ENCODE data around the gene GLMN.
"Not testable (repeated sequence)": the region's sequence is repeated elsewhere in the genome, so short reads cannot be mapped to it uniquely, and the experiment has no call there.

GLMN gene

DNA sequence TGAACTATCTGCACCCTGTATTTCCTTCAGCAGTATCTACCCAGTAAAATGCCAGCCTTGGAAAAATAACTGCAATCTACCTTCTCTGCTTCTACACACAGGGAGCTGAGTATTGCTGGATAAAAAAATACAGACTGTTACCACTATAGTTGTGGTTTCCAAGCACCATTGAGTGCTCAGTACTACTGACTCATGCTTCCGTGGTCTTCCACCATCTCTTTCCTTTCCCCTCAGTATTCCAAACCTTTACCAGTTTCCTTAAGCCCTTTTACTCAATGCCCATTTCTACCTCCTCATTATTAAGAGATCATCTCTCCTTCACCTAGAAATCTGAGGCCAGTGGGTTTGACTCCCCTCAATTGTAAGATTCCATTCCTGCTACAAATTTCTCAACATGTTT lies 23.8 kb downstream of the GLMN start:
- in situ Hi-C loops (cut with HindIII; ENCODE audit: low sequenced_read_pairs), result loop anchor here (25.0 kb wide), 2 partner anchors 288 to 763 kb away; partner anchors contain the start of gene CDC7
- H3K4me3 ChIP-seq (ENCODE audit: low read depth, low read length), result no peak overlapping the region
- TF ChIP-seq, protein P1, sequence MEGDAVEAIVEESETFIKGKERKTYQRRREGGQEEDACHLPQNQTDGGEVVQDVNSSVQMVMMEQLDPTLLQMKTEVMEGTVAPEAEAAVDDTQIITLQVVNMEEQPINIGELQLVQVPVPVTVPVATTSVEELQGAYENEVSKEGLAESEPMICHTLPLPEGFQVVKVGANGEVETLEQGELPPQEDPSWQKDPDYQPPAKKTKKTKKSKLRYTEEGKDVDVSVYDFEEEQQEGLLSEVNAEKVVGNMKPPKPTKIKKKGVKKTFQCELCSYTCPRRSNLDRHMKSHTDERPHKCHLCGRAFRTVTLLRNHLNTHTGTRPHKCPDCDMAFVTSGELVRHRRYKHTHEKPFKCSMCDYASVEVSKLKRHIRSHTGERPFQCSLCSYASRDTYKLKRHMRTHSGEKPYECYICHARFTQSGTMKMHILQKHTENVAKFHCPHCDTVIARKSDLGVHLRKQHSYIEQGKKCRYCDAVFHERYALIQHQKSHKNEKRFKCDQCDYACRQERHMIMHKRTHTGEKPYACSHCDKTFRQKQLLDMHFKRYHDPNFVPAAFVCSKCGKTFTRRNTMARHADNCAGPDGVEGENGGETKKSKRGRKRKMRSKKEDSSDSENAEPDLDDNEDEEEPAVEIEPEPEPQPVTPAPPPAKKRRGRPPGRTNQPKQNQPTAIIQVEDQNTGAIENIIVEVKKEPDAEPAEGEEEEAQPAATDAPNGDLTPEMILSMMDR (IDR thresholded peaks at IDR 0.05; ENCODE audit: low read depth, low read length, missing control alignments), result no peak
- no peak for DNase-seq (ENCODE audit: low read depth)

DNA sequence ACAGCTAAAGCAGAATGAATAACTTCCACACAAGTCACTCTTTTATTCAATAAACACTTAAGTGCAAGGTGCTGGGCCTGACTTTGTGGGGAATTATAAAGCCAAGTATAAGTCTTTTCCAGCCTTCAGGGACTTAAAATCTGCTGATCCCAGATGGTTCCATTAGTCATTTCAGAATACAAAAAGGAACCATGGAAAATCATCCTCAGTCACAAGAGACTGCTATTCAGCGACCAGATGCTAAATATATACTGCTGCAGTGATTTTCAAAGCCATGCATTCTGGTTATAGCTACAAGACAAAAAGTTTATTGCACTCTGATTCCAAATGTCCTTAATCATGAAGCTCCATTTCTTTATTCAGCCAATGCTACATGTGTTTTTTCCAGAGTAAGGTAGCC lies 25.7 kb downstream of the GLMN start:
- TF ChIP-seq, protein P1 (IDR thresholded peaks at IDR 0.05; ENCODE audit: low read depth, low read length, missing control alignments), result no peak
- in situ Hi-C loops (cut with HindIII; ENCODE audit: low sequenced_read_pairs), result no loop called here
- no peak overlapping the region for H3K4me3 ChIP-seq (ENCODE audit: low read depth, low read length)
- DNase-seq (ENCODE audit: low read depth), result no peak

DNA sequence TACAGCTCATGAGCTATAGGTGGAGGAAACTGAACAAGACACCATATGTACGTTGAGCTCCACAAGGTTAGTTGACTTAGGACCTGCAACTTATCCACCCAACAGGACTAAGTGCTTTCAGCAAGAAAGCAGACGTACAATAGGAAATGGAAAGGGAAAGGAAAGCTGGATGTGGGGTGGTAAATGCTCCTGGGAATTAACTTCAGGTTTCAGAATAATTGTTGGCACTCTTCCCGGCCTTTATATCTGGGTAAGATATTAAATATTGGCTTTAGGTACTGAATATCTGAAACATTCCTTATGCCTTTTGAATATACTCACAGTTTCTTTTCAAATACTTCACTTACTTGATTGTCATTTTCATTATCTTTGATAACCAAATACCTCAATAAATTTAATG lies 36.3 kb downstream of the GLMN start:
- in situ Hi-C loops (cut with HindIII; ENCODE audit: low sequenced_read_pairs), result no loop called here
- H3K4me3 ChIP-seq (ENCODE audit: low read depth, low read length), result no peak overlapping the region
- TF ChIP-seq, protein P1 (IDR thresholded peaks at IDR 0.05; ENCODE audit: low read depth, low read length, missing control alignments), result no peak
- DNase-seq (ENCODE audit: low read depth), result no peak

DNA sequence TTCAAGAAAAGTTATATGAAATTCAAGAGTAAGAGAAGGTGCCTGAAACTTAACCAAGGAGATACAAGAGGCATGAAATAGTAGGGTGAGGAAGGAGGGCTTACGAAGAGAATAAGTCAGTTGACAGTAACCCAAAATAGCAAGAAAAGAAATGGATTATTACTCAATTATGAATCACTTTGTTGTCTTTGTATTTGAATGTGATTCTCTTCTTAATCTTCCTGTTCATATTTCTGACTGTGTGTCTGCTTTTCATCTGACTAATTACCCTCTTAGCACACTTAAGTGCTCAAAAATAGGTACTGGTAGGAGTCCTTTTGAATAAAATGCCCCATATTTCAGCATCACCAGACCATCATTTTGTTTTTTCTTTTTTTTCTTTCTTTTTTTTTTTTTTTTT lies 39.4 kb downstream of the GLMN start:
- H3K4me3 ChIP-seq (ENCODE audit: low read depth, low read length), result no peak overlapping the region
- no peak for DNase-seq (ENCODE audit: low read depth)
- TF ChIP-seq, protein P1 (IDR thresholded peaks at IDR 0.05; ENCODE audit: low read depth, low read length, missing control alignments), result no peak
- in situ Hi-C loops (cut with HindIII; ENCODE audit: low sequenced_read_pairs), result no loop called here

DNA sequence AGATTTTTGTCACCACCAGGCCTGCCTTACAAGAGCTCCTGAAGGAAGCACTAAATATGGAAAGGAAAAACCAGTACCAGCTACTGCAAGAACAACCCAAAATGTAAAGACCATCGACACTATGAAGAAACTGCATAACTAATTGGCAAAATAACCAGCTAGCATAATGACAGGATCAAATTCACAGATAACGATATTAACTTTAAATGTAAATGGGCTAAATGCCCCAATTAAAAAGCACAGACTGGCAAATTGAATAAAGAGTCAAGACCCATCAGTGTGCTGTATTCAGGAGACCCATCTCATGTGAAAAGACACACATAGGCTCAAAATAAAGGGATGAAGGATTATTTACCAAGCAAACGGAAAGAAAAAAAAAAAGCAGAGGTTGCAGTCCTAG lies 44.1 kb downstream of the GLMN start:
- in situ Hi-C loops (cut with HindIII; ENCODE audit: low sequenced_read_pairs); DNase-seq (ENCODE audit: low read depth); H3K4me3 ChIP-seq (ENCODE audit: low read depth, low read length): not testable (repeated sequence)

DNA sequence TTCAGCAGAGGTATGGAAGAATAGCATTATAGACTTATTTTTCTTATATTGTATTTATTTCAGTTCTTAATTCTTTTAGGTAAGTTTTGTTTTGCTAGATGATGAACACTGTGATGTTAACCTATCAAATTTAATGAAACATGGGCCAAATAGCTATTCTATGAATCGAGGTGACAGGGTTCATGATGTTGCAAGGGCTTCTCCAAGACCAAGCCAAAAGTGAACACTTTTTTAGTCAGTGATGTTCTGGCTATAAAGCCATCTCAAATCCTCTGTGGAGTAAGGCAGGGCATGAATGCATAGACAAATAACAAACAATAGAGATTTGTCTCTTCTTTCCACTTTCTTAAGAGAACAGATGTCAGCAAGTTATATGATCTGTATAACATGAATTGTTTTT lies 54.4 kb downstream of the GLMN start:
- DNase-seq (ENCODE audit: low read depth), result no peak
- H3K4me3 ChIP-seq (ENCODE audit: low read depth, low read length), result no peak overlapping the region
- in situ Hi-C loops (cut with HindIII; ENCODE audit: low sequenced_read_pairs), result no loop called here
- TF ChIP-seq, protein P1 (IDR thresholded peaks at IDR 0.05; ENCODE audit: low read depth, low read length, missing control alignments), result no peak

DNA sequence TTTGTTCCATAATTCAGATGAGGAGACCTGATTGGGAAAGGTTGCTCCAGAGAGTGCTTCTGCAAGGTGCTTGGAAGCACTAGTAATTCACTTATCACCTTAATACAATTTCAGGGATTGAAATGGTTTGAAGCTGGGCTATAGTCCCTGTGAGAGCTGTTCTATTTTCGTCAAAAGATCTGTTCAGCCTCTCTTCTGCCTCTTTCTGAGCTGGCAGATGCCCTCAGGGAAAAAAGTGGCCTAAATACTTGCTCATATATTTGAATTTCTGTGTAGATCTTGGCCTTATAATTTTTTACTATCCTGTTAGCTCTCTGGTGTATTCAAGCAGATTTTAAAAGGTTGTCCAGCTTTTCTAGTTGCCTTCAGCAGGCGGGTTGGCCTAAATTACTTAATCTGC lies 58.8 kb downstream of the GLMN start:
- TF ChIP-seq, protein P1 (IDR thresholded peaks at IDR 0.05; ENCODE audit: low read depth, low read length, missing control alignments), result no peak
- H3K4me3 ChIP-seq (ENCODE audit: low read depth, low read length), result no peak overlapping the region
- in situ Hi-C loops (cut with HindIII; ENCODE audit: low sequenced_read_pairs), result no loop called here
- no peak for DNase-seq (ENCODE audit: low read depth)
